Measurements from ENCODE around the gene SPEM1.

SPEM1 gene

GRCh38 chr17:7444682-7445618, 24.8 kb downstream of the SPEM1 start, which contains the start of gene CHRNB1:
TSS of gene CHRNB1 (plus strand) at chr17:7445061. CDS start at chr17:7445128, 67 bp downstream.
- TF ChIP-seq CTCF (IDR thresholded peaks at IDR 0.05; ENCODE audit: low read length, missing control alignments) = no peak
- DNase-seq (ENCODE audit: low read depth) = no peak
- peak within 1 kb of the TSS; percentile 34 for H3K4me3 ChIP-seq (replicated peaks; ENCODE audit: low read depth, low read length)

GRCh38 chr17:7445619-7445968, 25.5 kb downstream of the SPEM1 start:
- DNase-seq (ENCODE audit: low read depth) = no peak
- no peak for TF ChIP-seq CTCF (IDR thresholded peaks at IDR 0.05; ENCODE audit: low read length, missing control alignments)

GRCh38 chr17:7448461-7448860, 28.3 kb downstream of the SPEM1 start:
- DNase-seq (ENCODE audit: low read depth) = no peak
- no peak for TF ChIP-seq CTCF (IDR thresholded peaks at IDR 0.05; ENCODE audit: low read length, missing control alignments)
- H3K4me3 ChIP-seq (replicated peaks; ENCODE audit: low read depth, low read length) = no peak overlapping the region

More at GRCh38 chr17:7445619-7445968, 25.5 kb downstream of the SPEM1 start:
- H3K4me3 ChIP-seq (replicated peaks; ENCODE audit: low read depth, low read length) = peak overlapping the region; percentile 34

DNA sequence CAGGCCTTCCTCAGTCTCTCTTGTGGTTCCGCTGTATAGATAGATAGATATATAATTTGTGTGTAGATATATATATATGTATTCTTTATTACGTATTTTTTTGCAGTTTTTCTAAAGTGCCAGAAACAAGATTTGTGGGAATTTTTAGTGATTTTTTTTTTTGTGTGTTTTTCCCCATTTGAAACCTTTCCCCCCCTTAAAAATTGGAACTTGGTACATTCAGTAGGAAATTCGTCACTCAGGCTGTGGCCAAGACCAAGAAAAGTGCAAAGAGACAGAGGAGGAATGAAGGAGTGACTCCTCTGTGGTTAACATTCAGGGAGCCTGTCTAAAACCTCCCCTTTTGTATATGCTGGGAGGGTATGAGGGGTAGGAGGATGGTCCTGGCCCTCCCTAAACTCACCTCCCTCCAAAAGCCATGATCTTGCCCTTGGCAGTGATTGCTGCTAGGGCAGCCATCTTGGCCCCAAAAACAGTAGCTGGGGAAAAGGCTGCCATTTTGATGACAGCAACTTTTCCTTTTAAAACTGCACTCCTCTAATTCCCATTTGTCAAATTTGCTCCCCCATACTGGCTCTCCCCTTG, 39.9 kb downstream of the SPEM1 start:
- H3K4me3 ChIP-seq (replicated peaks; ENCODE audit: low read depth, low read length) = no peak overlapping the region
- no peak for TF ChIP-seq CTCF (IDR thresholded peaks at IDR 0.05; ENCODE audit: low read length, missing control alignments)
- DNase-seq (ENCODE audit: low read depth) = no peak

GRCh38 chr17:7460850-7461660, 40.9 kb downstream of the SPEM1 start:
- no peak overlapping the region for H3K4me3 ChIP-seq (replicated peaks; ENCODE audit: low read depth, low read length)
- DNase-seq (ENCODE audit: low read depth) = no peak
- TF ChIP-seq CTCF (IDR thresholded peaks at IDR 0.05; ENCODE audit: low read length, missing control alignments) = no peak

DNA sequence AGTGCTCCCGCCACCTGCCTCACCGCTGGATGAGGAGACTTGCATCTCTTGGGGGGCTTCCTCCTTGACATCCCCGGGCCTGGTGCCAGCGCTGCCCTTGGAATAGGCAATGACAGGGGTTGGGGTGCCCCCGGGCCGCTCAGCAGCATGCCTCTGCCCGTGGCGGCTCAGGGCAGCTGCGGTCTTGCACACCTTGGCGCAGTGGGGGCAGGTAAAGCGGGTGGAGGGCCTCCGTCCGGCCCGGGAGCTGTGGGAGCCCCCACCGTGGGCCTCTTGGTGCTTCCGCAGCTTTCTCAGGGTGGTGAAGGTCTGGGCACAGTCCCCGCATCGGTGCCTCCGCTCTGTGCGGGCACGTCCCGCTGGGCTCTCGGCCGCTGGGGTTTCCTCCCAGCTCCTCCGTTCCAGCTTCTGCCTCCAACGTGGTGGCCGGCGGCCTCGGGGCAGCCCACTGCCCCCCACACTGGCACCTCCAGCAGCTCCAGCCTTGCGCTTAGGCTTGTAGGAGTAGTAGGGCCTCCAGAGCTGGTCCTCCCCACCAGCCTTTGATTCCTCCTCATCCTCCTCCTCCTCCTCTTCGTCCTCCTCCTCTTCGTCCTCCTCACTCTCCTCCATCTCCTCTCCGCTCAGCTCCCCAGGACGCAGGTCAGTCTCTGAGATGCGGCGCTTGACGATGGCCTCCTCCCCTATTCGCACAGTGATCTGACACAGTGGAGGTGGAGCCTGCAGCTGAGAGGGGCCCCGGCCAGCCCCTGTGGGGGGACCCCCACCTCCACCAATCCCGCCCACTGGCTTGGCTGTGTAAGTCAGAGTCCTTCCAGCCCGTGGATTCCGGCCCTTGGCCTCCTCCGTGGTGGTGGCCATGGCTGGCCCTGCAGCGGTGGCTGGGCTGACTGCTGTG, 42.6 kb downstream of the SPEM1 start:
- DNase-seq (ENCODE audit: low read depth) = no peak
- H3K4me3 ChIP-seq (replicated peaks; ENCODE audit: low read depth, low read length) = no peak overlapping the region
- TF ChIP-seq CTCF (IDR thresholded peaks at IDR 0.05; ENCODE audit: low read length, missing control alignments) = no peak
